H1 (cell line): ENCODE measurements around the gene CHRDL2. TPM values are rescaled to one million over a fixed set of nuclear protein-coding genes. Genes with fewer than 3 reads are reported as not detected.

Experiments used
- ASH2L ChIP-seq: fragments of 200-600, 300-600 bp; sonication (generic); IDR thresholded peaks from one replicate; pipeline ENCODE4 v1.7.1; 2017; ENCODE audit warnings: low read length
- CHD7 ChIP-seq: fragments of 300-600 bp; sonication (generic); IDR thresholded peaks from 2 replicates; pipeline ENCODE4 v1.7.1; 2012; ENCODE audit warnings: low read length, moderate library complexity, mild to moderate bottlenecking, inconsistent platforms; ENCODE audit not compliant: insufficient replicate concordance
- EZH2 ChIP-seq: fragments of 200-600 bp; sonication (generic); IDR thresholded peaks from 2 replicates; pipeline ENCODE4 v1.7.1; 2012; ENCODE audit warnings: low read depth, mild to moderate bottlenecking, moderate library complexity, low read length, inconsistent platforms; ENCODE audit not compliant: severe bottlenecking
- polyA plus RNA-seq, 7 experiments: library from polyadenylated mRNA; depleted of rRNA in 3 of 7; stranded (reverse) in 5 of 7; unstranded in 2 of 7; fragments of >200 nt in 5 of 7; fragments of 200-250 nt in 2 of 7; gene quantifications; 1 replicate in 5 of 7; 2 replicates in 1 of 7; 4 replicates in 1 of 7; pipeline versions ENCODE4 v1.2.1 to v1.2.3, GENCODE V29; 2011 to 2013; ENCODE audit warnings: missing spikeins in 2 of 7, mixed read lengths in 2 of 7
- total RNA-seq: library from RNA; stranded (reverse); fragmentation: NEBNext Ultra II Directional; extraction: Animal tissue kit (Norgen Biotek cat#: 25700); gene quantifications from 2 replicates; pipeline ENCODE4 v1.2.1, GENCODE V29; 2021

The CHRDL2 gene
- total and polyA plus RNA-seq, 2 of the 8 experiments (the other 6 are each of a cell fraction or from before 2014, with no cell fraction given), result 0.26 to 0.48 TPM

GRCh38 chr11:74778581-74778980, 47.4 kb upstream of the CHRDL2 start (continued):
- TF ChIP-seq ASH2L (no peak), EZH2 (no peak), CHD7 (no peak)
